SK-N-MC (cell line): ENCODE results near the gene CLDN20.

Experiments used
- EZH2 ChIP-seq: fragments of 200-600 bp; sonication (generic); IDR thresholded peaks from one replicate; pipeline ENCODE4 v1.6.1; 2017; ENCODE audit warnings: antibody characterized with exemption
- POLR2AphosphoS5 ChIP-seq: IDR thresholded peaks from 2 replicates; pipeline ENCODE4 v1.6.1; 2012; ENCODE audit warnings: mild to moderate bottlenecking, low read depth, low read length, borderline replicate concordance

DNA sequence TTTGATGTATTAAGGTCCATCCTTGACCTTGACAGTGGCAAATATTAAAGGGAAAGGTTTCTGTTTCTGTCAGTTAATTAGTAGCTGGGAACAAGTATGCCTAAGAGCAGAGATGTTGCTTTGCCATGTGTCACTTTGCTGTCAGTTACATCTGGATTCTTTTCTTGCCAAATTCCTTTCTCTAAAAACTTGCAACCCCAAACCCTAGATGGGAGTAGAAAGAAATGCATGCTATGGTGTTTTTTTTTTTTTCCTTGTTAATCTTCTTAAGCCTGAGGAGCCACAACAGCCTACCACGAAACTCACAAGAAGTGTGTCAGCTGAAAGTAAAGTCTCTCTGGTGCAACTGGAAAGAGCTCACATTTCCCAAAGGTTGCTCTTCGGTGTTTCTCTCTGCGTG, 18.0 kb upstream of the CLDN20 start:
- no peak for TF ChIP-seq POLR2AphosphoS5
- TF ChIP-seq EZH2: no peak
